Activated CD8-positive, alpha-beta memory T cell treated with anti-CD3 and anti-CD28 coated beads, Interleukin-2, amount 50 U/mL, for 1 hour (primary cell): ENCODE data around the gene SFTPA1.
"Not testable (repeated sequence)": the region's sequence is repeated elsewhere in the genome, so short reads cannot be mapped to it uniquely, and the experiment has no call there.

Experiments
- DNase-seq: peaks from one replicate; pipeline ENCODE4 v3.0.0-alpha.2; 2020; ENCODE audit errors: extremely low read depth

The SFTPA1 gene

GRCh38 chr10:79611193-79611976, 646 bp downstream of the SFTPA1 start:
- not testable (repeated sequence) for DNase-seq

- no peak for DNase-seq
Measured at GRCh38 chr10:79615577-79615976, 4.8 kb downstream of the SFTPA1 start.

DNA sequence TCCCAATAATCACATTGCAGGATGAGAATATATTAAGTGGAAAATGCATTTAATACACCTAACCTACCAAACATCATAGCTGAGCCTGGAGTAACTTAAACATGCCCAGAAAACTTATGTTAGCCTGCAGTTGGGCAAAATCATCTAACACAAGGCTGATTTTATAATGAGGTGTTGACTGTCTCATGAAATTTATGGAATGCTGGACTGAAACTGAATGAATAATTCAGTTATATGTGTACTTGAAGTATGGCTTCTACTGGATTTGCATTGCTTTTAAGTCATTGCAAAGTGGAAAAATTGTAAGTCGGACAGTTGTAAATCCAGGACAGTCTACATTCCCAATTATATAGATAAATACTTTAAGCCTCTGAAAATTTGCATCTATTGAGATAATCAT, 5.4 kb downstream of the SFTPA1 start:
- no peak for DNase-seq

- not testable (repeated sequence) for DNase-seq
Measured at GRCh38 chr10:79623663-79624062, 12.9 kb downstream of the SFTPA1 start.

- DNase-seq, result no peak
Measured at GRCh38 chr10:79627075-79627474, 16.3 kb downstream of the SFTPA1 start.

GRCh38 chr10:79628083-79628482, 17.3 kb downstream of the SFTPA1 start:
- no peak for DNase-seq

GRCh38 chr10:79628988-79629954, 18.5 kb downstream of the SFTPA1 start:
- no peak for DNase-seq

- no peak for DNase-seq
Measured at GRCh38 chr10:79629955-79630327, 19.2 kb downstream of the SFTPA1 start.

- not testable (repeated sequence) for DNase-seq
Measured at GRCh38 chr10:79636654-79637199, 26.0 kb downstream of the SFTPA1 start.

- DNase-seq, result no peak
Measured at GRCh38 chr10:79638318-79638717, 27.6 kb downstream of the SFTPA1 start.

GRCh38 chr10:79652695-79653094, 42.0 kb downstream of the SFTPA1 start:
- not testable (repeated sequence) for DNase-seq

GRCh38 chr10:79663287-79663686, 52.5 kb downstream of the SFTPA1 start:
- DNase-seq, result not testable (repeated sequence)

GRCh38 chr10:79664686-79665085, 53.9 kb downstream of the SFTPA1 start:
- not testable (repeated sequence) for DNase-seq
